K562 (cell line): Measurements from ENCODE around the gene GRK3. TPM values are rescaled to one million over a fixed set of nuclear protein-coding genes. Genes with fewer than 3 reads are reported as not detected.

Source experiments
- ATAC-seq: fragments of 200-7000 bp; cut with Tn5 transposase; 3 replicates; pipeline ENCODE4 v1.9.1; 2020; ENCODE audit warnings: moderate library complexity
- BruUV-seq: library from RNA; stranded (reverse); fragments of 400-500 nt; replicated peaks from 2 replicates; lab custom pipeline; 2021; lab: Mats Ljungman, UMichigan
- CTCF ChIA-PET: fragments of 300-600 bp; formaldehyde crosslinking; extraction: SDS; loops from one replicate; lab custom pipeline; 2021; ENCODE audit warnings: low intra/inter-chr PET ratio; lab: Yijun Ruan, JAX
- POLR2A ChIA-PET: fragments of 300-600, 350-650 bp; sonication (Branson Sonifier 250); formaldehyde crosslinking; extraction: SDS; loops from one replicate; lab custom pipeline; 2021; ENCODE audit warnings: antibody characterized with exemption, inconsistent platforms; lab: Yijun Ruan, JAX
- DNase-seq, 4 experiments: peaks; one replicate each; pipeline versions ENCODE4 v3.0.0 to v3.0.0-alpha.2; 2011 to 2018; ENCODE audit warnings: low spot score in 3 of 4, mixed read lengths in 3 of 4; ENCODE audit errors: extremely low read depth in 1 of 4
- FAIRE-seq: peaks from 2 replicates; lab custom pipeline; 2011; peaks lifted over from hg19 to GRCh38; lab: Jason Lieb, UNC
- H2AFZ ChIP-seq: 2 replicates; pipeline ENCODE4 v1.6.0; 2011; ENCODE audit warnings: low read depth, low read length, control low read depth, inconsistent platforms
- H3K27ac ChIP-seq: fragments of 200-600 bp; 3 replicates; pipeline ENCODE4 v1.8.0; 2011; ENCODE audit warnings: low read depth, mild to moderate bottlenecking, control low read depth, inconsistent platforms, low read length, moderate library complexity, mixed read lengths; ENCODE audit errors: extremely low read depth
- H3K27me3 ChIP-seq, 2 experiments: fragments of 300-600 bp in 1 of 2; 2 replicates in 1 of 2; 3 replicates in 1 of 2; pipeline versions ENCODE4 v1.6.0 to v1.8.0; 2011; ENCODE audit warnings: inconsistent platforms in 2 of 2, low read length in 2 of 2, mild to moderate bottlenecking in 1 of 2, mixed read lengths in 1 of 2, moderate library complexity in 1 of 2; ENCODE audit not compliant: control insufficient read depth in 2 of 2, insufficient read depth in 2 of 2
- H3K36me3 ChIP-seq: fragments of 300-600 bp; 3 replicates; pipeline ENCODE4 v1.8.0; 2011; ENCODE audit warnings: mild to moderate bottlenecking, low read length, inconsistent platforms; ENCODE audit not compliant: control insufficient read depth, insufficient read depth
- H3K4me1 ChIP-seq, 2 experiments: fragments of 200-600 bp in 1 of 2; replicated peaks in 1 of 2; 2 replicates in 1 of 2; 3 replicates in 1 of 2; pipeline versions ENCODE4 v1.5.1 to v1.8.0; 2011; ENCODE audit warnings: inconsistent platforms in 2 of 2, low read length in 2 of 2, mild to moderate bottlenecking in 1 of 2, mixed read lengths in 1 of 2, moderate library complexity in 1 of 2; ENCODE audit not compliant: control insufficient read depth in 2 of 2, insufficient read depth in 2 of 2
- H3K4me2 ChIP-seq: 2 replicates; pipeline ENCODE4 v1.6.1; 2011; ENCODE audit warnings: low read length, control low read depth, inconsistent platforms, mixed read lengths; ENCODE audit not compliant: insufficient read depth
- H3K4me3 ChIP-seq: fragments of 200-600 bp; sonication (generic), shearing (Covaris generic); 2 replicates; pipeline ENCODE4 v1.5.1; 2016; ENCODE audit warnings: control low read depth, inconsistent platforms
- H3K79me2 ChIP-seq: fragments of 200-600 bp; 3 replicates; pipeline ENCODE4 v1.8.0; 2011; ENCODE audit warnings: low read length, inconsistent platforms; ENCODE audit not compliant: control insufficient read depth, insufficient read depth
- H3K9ac ChIP-seq, 2 experiments: 2 replicates each; pipeline versions ENCODE4 v1.6.0 to v1.6.1; 2011; ENCODE audit warnings: low read depth in 2 of 2, low read length in 2 of 2, control low read depth in 1 of 2, inconsistent platforms in 1 of 2, mild to moderate bottlenecking in 1 of 2, mixed read lengths in 1 of 2; ENCODE audit not compliant: insufficient read depth in 1 of 2
- H3K9me1 ChIP-seq: one replicate; pipeline ENCODE4 v1.6.0; 2011; ENCODE audit warnings: inconsistent platforms, mild to moderate bottlenecking, low read length, moderate library complexity; ENCODE audit not compliant: control insufficient read depth, insufficient read depth
- H3K9me3 ChIP-seq: replicated peaks from 2 replicates; pipeline ENCODE4 v1.5.1; 2011; ENCODE audit warnings: low read depth, low read length, inconsistent platforms; ENCODE audit not compliant: control insufficient read depth, insufficient read depth
- H4K20me1 ChIP-seq: replicated peaks from 2 replicates; pipeline ENCODE4 v1.6.1; 2011; ENCODE audit warnings: low read length, inconsistent platforms, mixed read lengths; ENCODE audit not compliant: control insufficient read depth, insufficient read depth
- JUN ChIP-seq, 2 experiments: sonication (generic) in 1 of 2; formaldehyde crosslinking in 1 of 2; IDR thresholded peaks; 2 replicates each; pipeline versions ENCODE4 v1.6.1 to v1.8.0; 2012 to 2022; ENCODE audit warnings: borderline replicate concordance in 2 of 2, mild to moderate bottlenecking in 2 of 2, improper control_type of control experiment in 1 of 2, low read depth in 1 of 2, low read length in 1 of 2, missing genetic modification reagents in 1 of 2
- MEF2D ChIP-seq: conservative IDR thresholded peaks from 2 replicates; pipeline ENCODE4 v1.6.1; 2016; ENCODE audit warnings: low read depth, missing genetic modification characterization, missing compliant biosample characterization
- MEIS2 ChIP-seq: fragments of 450-650 bp; IDR thresholded peaks from 2 replicates; pipeline ENCODE4 v1.6.1; 2014; ENCODE audit warnings: mild to moderate bottlenecking; ENCODE audit not compliant: partially characterized antibody
- RBFOX2 ChIP-seq: fragments of 200-400 bp; formaldehyde crosslinking; IDR thresholded peaks from 2 replicates; pipeline ENCODE4 v1.6.1; 2017; ENCODE audit warnings: low read depth, mild to moderate bottlenecking, low read length, moderate library complexity
- SRSF3 ChIP-seq: fragments of 200-400 bp; formaldehyde crosslinking; IDR thresholded peaks from 2 replicates; pipeline ENCODE4 v1.6.1; 2016; ENCODE audit warnings: mild to moderate bottlenecking, low read length, moderate library complexity; ENCODE audit not compliant: insufficient read depth
- STAG1 ChIP-seq: sonication (generic); formaldehyde crosslinking; IDR thresholded peaks from 2 replicates; pipeline ENCODE4 v1.5.0; 2020; ENCODE audit warnings: missing genetic modification reagents, borderline replicate concordance
- TAF7 ChIP-seq: fragments of 450-650 bp; IDR thresholded peaks from 2 replicates; pipeline ENCODE4 v1.6.1; 2016; ENCODE audit warnings: missing genetic modification characterization, missing compliant biosample characterization
- TBP ChIP-seq: optimal IDR thresholded peaks from 2 replicates; pipeline ENCODE3; 2011; ENCODE audit warnings: low read depth, low read length, improper control_type of control experiment
- TEAD2 ChIP-seq: fragments of 450-650 bp; IDR thresholded peaks from 2 replicates; pipeline ENCODE4 v1.6.1; 2016; ENCODE audit warnings: missing genetic modification characterization, control low read depth, missing compliant biosample characterization
- TRIM24 ChIP-seq, 2 experiments: fragments of 450-650 bp; IDR thresholded peaks; 2 replicates each; pipeline ENCODE4 v1.6.1; 2016
- ZNF77 ChIP-seq: fragments of 250-450 bp; sonication (Bioruptor Pico); IDR thresholded peaks from 2 replicates; pipeline ENCODE4 v1.5.0; 2020
- WGBS: fragments of 100-300 bp; shearing (Covaris generic); methylation state at CpG from one replicate; pipeline ENCODE4 v1.1.6; 2016; ENCODE audit warnings: low coverage, mixed read lengths; ENCODE audit not compliant: insufficient coverage; ENCODE audit errors: missing lambda C conversion rate; 5-methylcytosine and 5-hydroxymethylcytosine counted together
- in situ Hi-C: fragments of 300-500 bp; cut with MboI; formaldehyde crosslinking; loops from 4 replicates; pipeline ENCODE4 v1.15.0; 2018; ENCODE audit warnings: inconsistent platforms, mixed read lengths
- intact Hi-C: fragments of 100-400 bp; cut with micrococcal nuclease; formaldehyde crosslinking; loops from 2 replicates; pipeline ENCODE4 v1.14.2; 2022
- polyA plus RNA-seq, 8 experiments: library from polyadenylated mRNA; depleted of rRNA in 4 of 8; stranded (reverse) in 5 of 8; unstranded in 3 of 8; fragments of >200 nt; fragmentation: Nextera tagmentation in 2 of 8; fragmentation: Illumina TruSeq in 1 of 8; extraction: Ambion mirVana in 2 of 8; extraction: Trizol in 1 of 8; gene quantifications; 2 replicates each; pipeline versions ENCODE4 v1.2.1 to v1.2.3, GENCODE V29; 2011 to 2014; ENCODE audit warnings: inconsistent platforms in 1 of 8, missing spikeins in 1 of 8
- total RNA-seq, 7 experiments: library from RNA; depleted of rRNA in 6 of 7; stranded (reverse); fragments of >200 nt in 6 of 7; fragmentation: Illumina TruSeq in 2 of 7; extraction: Trizol in 2 of 7; gene quantifications; 2 replicates each; pipeline versions ENCODE4 v1.2.1 to v1.2.3, GENCODE V29; 2011 to 2021; ENCODE audit warnings: low replicate concordance in 1 of 7
- TF ChIP-seq, protein P1 (sequence below): IDR thresholded peaks from 3 replicates; pipeline ENCODE4 v1.6.1; 2011; ENCODE audit warnings: borderline replicate concordance, mild to moderate bottlenecking; ENCODE audit not compliant: insufficient read length, insufficient read depth
- TF ChIP-seq, protein P2 (sequence below): fragments of 250-450 bp; sonication (Bioruptor Pico); IDR thresholded peaks from 2 replicates; pipeline ENCODE4 v1.8.0; 2021; ENCODE audit warnings: moderate library complexity, mild to moderate bottlenecking, inconsistent platforms
- TF ChIP-seq, protein P3 (sequence below): fragments of 250-450 bp; sonication (Bioruptor Pico); IDR thresholded peaks from 2 replicates; pipeline ENCODE4 v1.9.0; 2021; ENCODE audit warnings: mild to moderate bottlenecking, inconsistent platforms

The GRK3 gene
- total and polyA plus RNA-seq, 9 of the 15 experiments (the other 6 are each of a cell fraction or from before 2014, with no cell fraction given) = 1.4 to 7.6 (median 3.6) TPM

DNA sequence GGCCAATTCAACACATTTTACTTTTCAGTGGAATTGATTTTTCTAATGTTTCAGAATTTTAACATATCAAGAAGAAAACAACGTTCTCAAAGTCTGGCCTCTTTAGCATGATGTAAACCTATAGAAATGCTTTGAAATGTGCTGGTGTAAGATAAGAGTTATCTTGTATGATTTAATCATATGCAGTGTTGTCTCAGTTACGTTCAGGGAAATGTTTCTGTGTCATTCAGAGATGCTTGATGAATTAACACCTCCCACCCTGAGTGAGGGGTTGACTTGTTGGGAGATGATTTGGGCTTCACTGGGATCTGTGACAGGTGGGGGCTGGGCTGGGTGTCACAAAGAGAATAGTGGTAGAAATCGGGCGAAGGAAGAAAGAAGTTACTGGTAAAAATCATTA is 161.8 kb downstream of the GRK3 start (continued):
- TF ChIP-seq, protein P1, sequence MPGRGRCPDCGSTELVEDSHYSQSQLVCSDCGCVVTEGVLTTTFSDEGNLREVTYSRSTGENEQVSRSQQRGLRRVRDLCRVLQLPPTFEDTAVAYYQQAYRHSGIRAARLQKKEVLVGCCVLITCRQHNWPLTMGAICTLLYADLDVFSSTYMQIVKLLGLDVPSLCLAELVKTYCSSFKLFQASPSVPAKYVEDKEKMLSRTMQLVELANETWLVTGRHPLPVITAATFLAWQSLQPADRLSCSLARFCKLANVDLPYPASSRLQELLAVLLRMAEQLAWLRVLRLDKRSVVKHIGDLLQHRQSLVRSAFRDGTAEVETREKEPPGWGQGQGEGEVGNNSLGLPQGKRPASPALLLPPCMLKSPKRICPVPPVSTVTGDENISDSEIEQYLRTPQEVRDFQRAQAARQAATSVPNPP = no peak
- TF ChIP-seq JUN (IDR thresholded peaks at IDR 0.05; ENCODE audit: borderline replicate concordance, low read depth, low read length) = peak; percentile 73
- no peak for TF ChIP-seq JUN (CRISPR knock-in tag; IDR thresholded peaks at IDR 0.05; ENCODE audit: borderline replicate concordance)
- TF ChIP-seq, protein P2, sequence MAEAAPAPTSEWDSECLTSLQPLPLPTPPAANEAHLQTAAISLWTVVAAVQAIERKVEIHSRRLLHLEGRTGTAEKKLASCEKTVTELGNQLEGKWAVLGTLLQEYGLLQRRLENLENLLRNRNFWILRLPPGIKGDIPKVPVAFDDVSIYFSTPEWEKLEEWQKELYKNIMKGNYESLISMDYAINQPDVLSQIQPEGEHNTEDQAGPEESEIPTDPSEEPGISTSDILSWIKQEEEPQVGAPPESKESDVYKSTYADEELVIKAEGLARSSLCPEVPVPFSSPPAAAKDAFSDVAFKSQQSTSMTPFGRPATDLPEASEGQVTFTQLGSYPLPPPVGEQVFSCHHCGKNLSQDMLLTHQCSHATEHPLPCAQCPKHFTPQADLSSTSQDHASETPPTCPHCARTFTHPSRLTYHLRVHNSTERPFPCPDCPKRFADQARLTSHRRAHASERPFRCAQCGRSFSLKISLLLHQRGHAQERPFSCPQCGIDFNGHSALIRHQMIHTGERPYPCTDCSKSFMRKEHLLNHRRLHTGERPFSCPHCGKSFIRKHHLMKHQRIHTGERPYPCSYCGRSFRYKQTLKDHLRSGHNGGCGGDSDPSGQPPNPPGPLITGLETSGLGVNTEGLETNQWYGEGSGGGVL (CRISPR knock-in tag) = no peak
- TF ChIP-seq STAG1 (CRISPR knock-in tag) = no peak
- peak; percentile 88 to 93 for TF ChIP-seq TRIM24 (IDR thresholded peaks at IDR 0.05)
- no peak for TF ChIP-seq RBFOX2
- no peak for TF ChIP-seq SRSF3

DNA sequence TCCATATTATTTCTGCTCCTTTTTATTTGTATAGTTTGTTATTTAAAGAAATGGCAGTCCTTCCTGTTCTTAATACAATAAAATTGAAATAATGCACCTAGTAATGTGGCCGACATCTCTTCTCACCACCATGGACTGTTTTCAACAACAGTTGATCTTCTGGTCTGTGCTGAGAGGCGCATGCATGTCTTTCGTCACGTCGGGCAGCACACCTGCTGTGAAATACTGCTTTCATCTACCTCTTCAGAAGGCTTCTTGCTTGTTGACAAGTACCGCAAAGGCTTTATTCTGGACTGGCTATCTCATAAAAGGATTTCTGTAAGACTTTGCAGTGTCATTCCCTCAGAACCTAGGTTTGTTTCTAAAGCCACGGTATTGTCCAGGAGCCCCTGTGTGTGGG is 163.6 kb downstream of the GRK3 start:
- WGBS = 83% methylated on average over 5 of the region's 7 CpGs
- DNase-seq (no peak), FAIRE-seq (no peak), ATAC-seq (no peak)
- in situ Hi-C loops (no loop called here), intact Hi-C loops (loop anchor here (5.0 kb wide), 1 partner anchor 34 kb away; no protein-coding TSS in a partner anchor)
- Histone ChIP-seq H3K9me3 (no peaks in the 10 kb centered on the region), H3K9me1 (no peaks in the 10 kb centered on the region), H2AFZ (no peak overlapping the region), H3K4me1 (peaks cover 3 to 20% of the 10 kb centered on the region in 2 experiments; a peak in 4 of 5 replicates), H3K27ac (no peak overlapping the region), H4K20me1 (no peaks in the 10 kb centered on the region), H3K36me3 (no peaks in the 10 kb centered on the region; the same call in 2 of the 3 replicates), H3K79me2 (no peaks in the 10 kb centered on the region), H3K4me2 (no peak overlapping the region), H3K9ac (no peak overlapping the region), H3K27me3 (no peaks in the 10 kb centered on the region), H3K4me3 (no peak overlapping the region)
- TF ChIP-seq MEIS2 (peak; percentile 10), ZNF77 (CRISPR knock-in tag) (no peak), TEAD2 (tag) (no peak), TAF7 (tag) (no peak), TBP (no peak), MEF2D (tag) (no peak)
- TF ChIP-seq, protein P3, sequence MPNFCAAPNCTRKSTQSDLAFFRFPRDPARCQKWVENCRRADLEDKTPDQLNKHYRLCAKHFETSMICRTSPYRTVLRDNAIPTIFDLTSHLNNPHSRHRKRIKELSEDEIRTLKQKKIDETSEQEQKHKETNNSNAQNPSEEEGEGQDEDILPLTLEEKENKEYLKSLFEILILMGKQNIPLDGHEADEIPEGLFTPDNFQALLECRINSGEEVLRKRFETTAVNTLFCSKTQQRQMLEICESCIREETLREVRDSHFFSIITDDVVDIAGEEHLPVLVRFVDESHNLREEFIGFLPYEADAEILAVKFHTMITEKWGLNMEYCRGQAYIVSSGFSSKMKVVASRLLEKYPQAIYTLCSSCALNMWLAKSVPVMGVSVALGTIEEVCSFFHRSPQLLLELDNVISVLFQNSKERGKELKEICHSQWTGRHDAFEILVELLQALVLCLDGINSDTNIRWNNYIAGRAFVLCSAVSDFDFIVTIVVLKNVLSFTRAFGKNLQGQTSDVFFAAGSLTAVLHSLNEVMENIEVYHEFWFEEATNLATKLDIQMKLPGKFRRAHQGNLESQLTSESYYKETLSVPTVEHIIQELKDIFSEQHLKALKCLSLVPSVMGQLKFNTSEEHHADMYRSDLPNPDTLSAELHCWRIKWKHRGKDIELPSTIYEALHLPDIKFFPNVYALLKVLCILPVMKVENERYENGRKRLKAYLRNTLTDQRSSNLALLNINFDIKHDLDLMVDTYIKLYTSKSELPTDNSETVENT = no peak
- POLR2A ChIA-PET = no interaction called here
- no TSS peak for BruUV-seq
- CTCF ChIA-PET = no interaction called here
